SJCRH30 (cell line): ENCODE results near the gene NR2E3. TPM values are rescaled to one million over a fixed set of nuclear protein-coding genes. Genes with fewer than 3 reads are reported as not detected.

Source experiments
- DNase-seq, 2 experiments: peaks; one replicate each; pipeline ENCODE4 v3.0.0-alpha.2; 2015 to 2020
- H3K27ac ChIP-seq: fragments of 250-450 bp; sonication (Bioruptor Pico); 2 replicates; pipeline ENCODE4 v1.5.1; 2020; ENCODE audit warnings: mild to moderate bottlenecking, moderate library complexity
- H3K27me3 ChIP-seq: fragments of 250-450 bp; sonication (Bioruptor Pico); 2 replicates; pipeline ENCODE4 v1.5.1; 2020; ENCODE audit warnings: mild to moderate bottlenecking, moderate library complexity
- H3K36me3 ChIP-seq: fragments of 250-450 bp; sonication (Bioruptor Pico); 2 replicates; pipeline ENCODE4 v1.5.1; 2020; ENCODE audit warnings: mild to moderate bottlenecking, moderate library complexity
- H3K4me1 ChIP-seq: fragments of 250-450 bp; sonication (Bioruptor Pico); 2 replicates; pipeline ENCODE4 v1.5.1; 2020; ENCODE audit warnings: mild to moderate bottlenecking, moderate library complexity
- H3K4me3 ChIP-seq: fragments of 250-450 bp; sonication (Bioruptor Pico); 2 replicates; pipeline ENCODE4 v1.5.1; 2020; ENCODE audit warnings: mild to moderate bottlenecking, moderate library complexity
- H3K9me3 ChIP-seq: fragments of 250-450 bp; sonication (Bioruptor Pico); replicated peaks from 2 replicates; pipeline ENCODE4 v1.5.1; 2020; ENCODE audit warnings: mild to moderate bottlenecking, moderate library complexity
- total RNA-seq: library from RNA; depleted of rRNA; stranded (reverse); fragments of >200 nt; shearing (Covaris generic); gene quantifications from 2 replicates; pipeline ENCODE4 v1.2.3, GENCODE V29; 2014

Gene NR2E3
- total RNA-seq, 1 experiment from 2014 or later, result 8.8 TPM

GRCh38 chr15:71802770-71803169 is 7.6 kb upstream of the NR2E3 start:
- Histone ChIP-seq H3K27ac (no peak overlapping the region), H3K27me3 (no peaks in the 10 kb centered on the region), H3K9me3 (no peaks in the 10 kb centered on the region)

DNA sequence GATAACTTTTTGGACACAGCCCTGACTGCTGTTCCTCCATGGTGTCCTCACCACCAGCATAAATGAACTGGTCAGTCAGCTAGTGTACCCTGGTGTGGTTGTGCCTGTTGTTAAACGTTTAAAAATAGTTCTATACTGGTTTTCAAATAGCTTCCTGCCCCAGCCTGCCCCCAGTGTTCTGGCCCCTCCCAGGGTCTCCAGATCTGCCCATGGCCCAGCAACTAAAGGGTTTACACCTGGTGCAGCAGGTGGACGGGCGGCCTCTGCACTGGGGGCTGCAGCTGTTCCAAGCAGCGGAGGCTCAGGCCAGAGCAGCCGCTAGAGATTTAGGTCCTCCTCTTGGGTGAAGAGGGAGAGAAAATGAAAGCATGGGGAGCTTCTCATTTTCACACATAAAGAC is 6.1 kb upstream of the NR2E3 start:
- H3K4me1 ChIP-seq, result peaks cover 45% of the 10 kb centered on the region
- no peaks in the 10 kb centered on the region for H3K9me3 ChIP-seq
- H3K4me3 ChIP-seq, result no peak overlapping the region
- H3K27me3 ChIP-seq, result no peaks in the 10 kb centered on the region
- peak; percentile 86 to 89 for DNase-seq
- peak overlapping the region; percentile 74 for H3K27ac ChIP-seq
- H3K36me3 ChIP-seq, result no peaks in the 10 kb centered on the region

More at GRCh38 chr15:71802770-71803169, 7.6 kb upstream of the NR2E3 start:
- no peaks in the 10 kb centered on the region for H3K36me3 ChIP-seq
- peaks cover 31% of the 10 kb centered on the region for H3K4me1 ChIP-seq
- H3K4me3 ChIP-seq, result no peak overlapping the region
- DNase-seq, result no peak

DNA sequence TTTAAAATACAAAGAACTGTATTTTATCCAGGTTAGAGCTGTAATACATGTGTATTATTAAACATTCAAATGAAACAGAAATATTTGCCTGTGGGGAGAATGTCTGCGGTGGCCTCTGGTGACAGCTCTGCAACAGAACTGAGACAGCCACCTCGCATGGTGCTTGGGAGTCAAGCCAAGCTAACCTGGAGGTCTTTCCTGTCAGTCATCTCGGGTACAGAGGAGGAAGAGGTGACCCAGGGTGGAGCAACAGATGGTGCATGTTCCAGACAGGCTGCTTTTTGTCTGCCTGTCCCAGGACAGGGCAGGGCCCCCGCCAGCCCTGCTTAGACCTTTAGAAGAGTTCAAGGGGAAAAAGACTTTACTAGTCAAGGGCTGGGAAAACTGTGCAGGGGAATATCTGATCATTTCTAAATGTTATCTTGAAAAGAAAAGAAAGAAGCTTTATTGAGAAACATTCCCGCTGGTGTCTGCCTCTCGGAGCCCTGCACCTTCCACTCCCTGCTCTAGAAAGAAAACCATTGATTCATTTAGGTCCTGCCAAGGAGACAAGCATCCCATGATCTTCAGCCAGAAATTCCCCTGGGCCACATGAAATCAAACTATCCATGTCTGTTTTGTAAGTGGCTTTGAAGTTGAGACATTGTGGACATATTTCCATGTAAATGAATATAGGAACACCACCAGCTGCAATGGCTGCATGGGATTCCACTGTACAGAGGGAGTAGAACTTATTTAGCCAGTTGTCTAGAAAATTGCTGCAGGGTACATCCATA is 5.5 kb upstream of the NR2E3 start:
- Histone ChIP-seq H3K36me3 (no peaks in the 10 kb centered on the region), H3K9me3 (no peaks in the 10 kb centered on the region), H3K27me3 (no peaks in the 10 kb centered on the region), H3K4me1 (peaks cover 52% of the 10 kb centered on the region), H3K27ac (peak overlapping the region; percentile 74), H3K4me3 (no peak overlapping the region)
- DNase-seq, result peak; percentile 75 to 83

GRCh38 chr15:71806452-71806931 is 3.9 kb upstream of the NR2E3 start:
- peak overlapping the region; percentile 24 for H3K4me3 ChIP-seq
- H3K9me3 ChIP-seq, result no peaks in the 10 kb centered on the region
- H3K4me1 ChIP-seq, result peaks cover 61% of the 10 kb centered on the region
- H3K27ac ChIP-seq, result peak overlapping the region; percentile 74
- no peaks in the 10 kb centered on the region for H3K36me3 ChIP-seq
- H3K27me3 ChIP-seq, result no peaks in the 10 kb centered on the region
- peak; percentile 88 to 89 for DNase-seq

DNA sequence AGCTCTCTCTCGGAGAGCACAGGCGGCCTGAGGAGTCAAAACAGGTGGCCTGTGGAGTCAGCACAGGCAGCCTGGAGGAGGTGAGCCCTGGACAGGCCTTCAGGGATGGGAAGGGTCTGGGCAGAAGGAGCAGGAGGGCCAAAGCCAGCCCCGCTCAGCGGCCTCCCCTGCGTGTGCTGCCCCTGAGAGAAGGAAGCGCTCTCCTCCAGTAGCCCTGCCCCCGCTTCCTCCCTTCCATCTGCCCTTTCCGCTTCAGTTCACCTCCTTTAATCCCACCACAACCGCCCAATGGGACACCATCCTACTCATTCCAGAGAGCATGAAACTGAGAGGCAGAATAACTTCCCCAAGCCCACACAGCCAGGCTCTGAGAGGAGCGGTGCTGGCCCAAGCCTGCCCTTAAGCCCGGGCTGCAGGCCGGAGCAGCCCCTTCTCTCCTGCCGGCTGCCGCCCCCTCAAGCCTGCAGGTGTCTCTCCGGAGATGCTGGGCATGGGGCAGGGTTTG is 3.2 kb upstream of the NR2E3 start:
- no peaks in the 10 kb centered on the region for H3K36me3 ChIP-seq
- peak overlapping the region; percentile 74 for H3K27ac ChIP-seq
- H3K9me3 ChIP-seq, result no peaks in the 10 kb centered on the region
- H3K4me1 ChIP-seq, result peaks cover 61% of the 10 kb centered on the region
- peak; percentile 87 to 90 for DNase-seq
- peak overlapping the region; percentile 24 for H3K4me3 ChIP-seq
- no peaks in the 10 kb centered on the region for H3K27me3 ChIP-seq

GRCh38 chr15:71807691-71808091 is 2.7 kb upstream of the NR2E3 start:
- peaks cover 61% of the 10 kb centered on the region for H3K4me1 ChIP-seq
- H3K4me3 ChIP-seq, result peak overlapping the region; percentile 24
- peak overlapping the region; percentile 74 for H3K27ac ChIP-seq
- H3K9me3 ChIP-seq, result no peaks in the 10 kb centered on the region
- no peaks in the 10 kb centered on the region for H3K27me3 ChIP-seq
- DNase-seq, result peak; percentile 74
- no peaks in the 10 kb centered on the region; the same call in 1 of the 2 replicates for H3K36me3 ChIP-seq

GRCh38 chr15:71808311-71809020 is 1.9 kb upstream of the NR2E3 start:
- Histone ChIP-seq H3K4me1 (peaks cover 61% of the 10 kb centered on the region), H3K36me3 (no peaks in the 10 kb centered on the region; the same call in 1 of the 2 replicates), H3K27ac (peak overlapping the region; percentile 74), H3K27me3 (no peaks in the 10 kb centered on the region), H3K9me3 (no peaks in the 10 kb centered on the region), H3K4me3 (no peak overlapping the region)
- peak; percentile 53 to 62 for DNase-seq

DNA sequence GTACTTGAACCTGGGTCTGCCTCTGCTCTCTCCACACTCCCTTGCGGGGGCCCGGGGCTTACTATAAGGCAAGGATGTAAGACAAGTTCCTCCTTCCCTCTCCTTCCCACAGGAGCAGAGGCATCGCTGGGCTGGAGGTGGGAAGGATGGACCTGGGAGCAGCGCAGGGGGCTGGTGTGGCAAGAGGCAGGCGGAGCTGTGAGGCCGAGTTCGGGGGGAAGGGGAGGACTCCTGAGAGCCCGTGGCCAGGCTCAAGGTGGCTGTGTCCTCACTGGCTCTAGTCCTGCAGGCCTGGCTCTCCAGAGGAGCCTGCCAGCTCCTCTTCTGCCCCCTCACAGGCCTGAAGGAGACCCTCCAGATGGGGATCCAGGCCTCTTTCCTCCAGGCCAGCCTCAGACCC is 1.0 kb upstream of the NR2E3 start:
- H3K9me3 ChIP-seq, result no peaks in the 10 kb centered on the region
- DNase-seq, result peak in 1 of 2 experiments; percentile 47
- H3K27ac ChIP-seq, result peak overlapping the region; percentile 74
- H3K4me1 ChIP-seq, result peaks cover 61% of the 10 kb centered on the region
- H3K4me3 ChIP-seq, result no peak overlapping the region
- H3K27me3 ChIP-seq, result no peaks in the 10 kb centered on the region
- peaks cover 5% of the 10 kb centered on the region for H3K36me3 ChIP-seq

- H3K4me1 ChIP-seq, result peaks cover 49% of the 10 kb centered on the region
- 0 out of 2 replicates have a peak, but pooled peaks cover 4% of the 10 kb centered on the region for H3K9me3 ChIP-seq
- peaks cover 5% of the 10 kb centered on the region for H3K36me3 ChIP-seq
- H3K27me3 ChIP-seq, result no peaks in the 10 kb centered on the region
- peak; percentile 66 to 75 for DNase-seq
- peak overlapping the region; percentile 32; the same call in 1 of the 2 replicates for H3K4me3 ChIP-seq
- H3K27ac ChIP-seq, result peak overlapping the region; percentile 74
Measured at GRCh38 chr15:71811036-71811736, 832 bp downstream of the NR2E3 start.

GRCh38 chr15:71811752-71812735 is 1.7 kb downstream of the NR2E3 start:
- 0 out of 2 replicates have a peak, but pooled peaks cover 4% of the 10 kb centered on the region for H3K9me3 ChIP-seq
- peaks cover 41% of the 10 kb centered on the region for H3K4me1 ChIP-seq
- H3K36me3 ChIP-seq, result peaks cover 8% of the 10 kb centered on the region
- H3K4me3 ChIP-seq, result no peak overlapping the region
- no peak overlapping the region; the same call in 1 of the 2 replicates for H3K27ac ChIP-seq
- DNase-seq, result no peak
- no peaks in the 10 kb centered on the region for H3K27me3 ChIP-seq

DNA sequence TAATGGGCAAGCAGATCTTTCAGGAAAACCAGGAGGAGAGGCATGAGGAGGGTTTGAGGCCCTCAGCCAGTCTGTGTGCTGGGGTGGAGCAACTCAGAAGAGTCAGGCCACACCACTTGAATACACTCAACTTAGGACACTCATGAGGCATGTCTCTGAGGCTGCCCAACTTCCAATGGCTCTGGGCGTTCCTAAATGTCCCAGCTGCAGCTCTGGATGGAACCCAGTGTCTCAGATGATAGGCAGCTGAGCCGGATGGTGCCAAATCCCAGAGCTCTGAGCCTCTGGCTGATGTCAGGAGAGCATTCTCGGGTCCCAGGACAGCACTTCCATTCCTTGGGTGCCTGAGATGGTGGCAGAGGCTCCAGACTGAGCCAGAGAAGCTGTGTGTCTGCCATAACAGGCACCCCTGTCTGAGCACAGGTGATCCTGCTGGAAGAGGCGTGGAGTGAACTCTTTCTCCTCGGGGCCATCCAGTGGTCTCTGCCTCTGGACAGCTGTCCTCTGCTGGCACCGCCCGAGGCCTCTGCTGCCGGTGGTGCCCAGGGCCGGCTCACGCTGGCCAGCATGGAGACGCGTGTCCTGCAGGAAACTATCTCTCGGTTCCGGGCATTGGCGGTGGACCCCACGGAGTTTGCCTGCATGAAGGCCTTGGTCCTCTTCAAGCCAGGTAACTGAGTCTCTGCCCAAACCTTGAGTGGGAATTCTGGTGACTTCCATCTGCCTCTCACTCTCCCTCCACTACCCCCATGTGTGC is 2.8 kb downstream of the NR2E3 start:
- DNase-seq, result no peak

GRCh38 chr15:71813723-71814470 is 3.5 kb downstream of the NR2E3 start:
- H3K27ac ChIP-seq, result no peak overlapping the region
- H3K4me3 ChIP-seq, result no peak overlapping the region
- H3K9me3 ChIP-seq, result 0 out of 2 replicates have a peak, but pooled peaks cover 6% of the 10 kb centered on the region
- H3K27me3 ChIP-seq, result no peaks in the 10 kb centered on the region
- H3K36me3 ChIP-seq, result peaks cover 18% of the 10 kb centered on the region
- no peak for DNase-seq
- peaks cover 22% of the 10 kb centered on the region for H3K4me1 ChIP-seq

More for the DNA sequence above, 2.8 kb downstream of the NR2E3 start:
- no peak overlapping the region for H3K27ac ChIP-seq
- 0 out of 2 replicates have a peak, but pooled peaks cover 4% of the 10 kb centered on the region for H3K9me3 ChIP-seq
- H3K4me1 ChIP-seq, result peaks cover 30% of the 10 kb centered on the region
- no peak overlapping the region for H3K4me3 ChIP-seq
- no peaks in the 10 kb centered on the region for H3K27me3 ChIP-seq
- peaks cover 11% of the 10 kb centered on the region for H3K36me3 ChIP-seq
